Duodenal mucosa (tissue), 2 donors: Measurements from ENCODE around the gene OR6A2.
"Not testable (repeated sequence)": the region's sequence is repeated elsewhere in the genome, so short reads cannot be mapped to it uniquely, and the experiment has no call there.

Experiments used
- H3K27ac ChIP-seq: one replicate; pipeline ENCODE4 v1.7.0; 2013; ENCODE audit warnings: low read depth, low read length
- H3K27me3 ChIP-seq, 2 donors: one replicate each; pipeline ENCODE4 v1.7.0; 2013; ENCODE audit warnings: low read length in 2 of 2, control low read depth in 1 of 2; ENCODE audit not compliant: insufficient read depth in 2 of 2, control insufficient read depth in 1 of 2
- H3K36me3 ChIP-seq, 2 donors: one replicate each; pipeline ENCODE4 v1.7.0; 2013; ENCODE audit warnings: low read length in 2 of 2, control low read depth in 1 of 2; ENCODE audit not compliant: insufficient read depth in 2 of 2, control insufficient read depth in 1 of 2
- H3K4me1 ChIP-seq, 2 donors: one replicate each; pipeline ENCODE4 v1.7.0; 2013; ENCODE audit warnings: low read length in 2 of 2, control low read depth in 1 of 2; ENCODE audit not compliant: insufficient read depth in 2 of 2, control insufficient read depth in 1 of 2
- H3K4me3 ChIP-seq, 2 donors: one replicate each; pipeline ENCODE4 v1.7.0; 2013; ENCODE audit warnings: low read length in 2 of 2, low read depth in 1 of 2
- H3K9ac ChIP-seq, 2 donors: one replicate each; pipeline ENCODE4 v1.7.0; 2013; ENCODE audit warnings: low read length in 2 of 2, low read depth in 1 of 2
- H3K9me3 ChIP-seq, 2 donors: one replicate each; pipeline ENCODE4 v1.7.0; 2013; ENCODE audit warnings: low read length in 2 of 2, control low read depth in 1 of 2; ENCODE audit not compliant: control insufficient read depth in 1 of 2

Gene OR6A2

GRCh38 chr11:6818967-6819366 is 19.5 kb upstream of the OR6A2 start:
- no peaks in the 10 kb centered on the region for H3K36me3 ChIP-seq
- no peaks in the 10 kb centered on the region for H3K27me3 ChIP-seq
- H3K4me1 ChIP-seq = no peaks in the 10 kb centered on the region

GRCh38 chr11:6817694-6818093 is 18.2 kb upstream of the OR6A2 start:
- H3K9me3 ChIP-seq = no peaks in the 10 kb centered on the region
- H3K9ac ChIP-seq = no peak overlapping the region
- no peak overlapping the region for H3K4me3 ChIP-seq
- no peak overlapping the region for H3K27ac ChIP-seq
- H3K36me3 ChIP-seq = no peaks in the 10 kb centered on the region
- no peaks in the 10 kb centered on the region for H3K4me1 ChIP-seq
- H3K27me3 ChIP-seq = no peaks in the 10 kb centered on the region

More at GRCh38 chr11:6818967-6819366, 19.5 kb upstream of the OR6A2 start:
- Histone ChIP-seq H3K4me3 (no peak overlapping the region), H3K27ac (no peak overlapping the region), H3K9me3 (no peaks in the 10 kb centered on the region), H3K9ac (no peak overlapping the region)

- H3K9ac ChIP-seq = no peak overlapping the region
- no peak overlapping the region for H3K4me3 ChIP-seq
- H3K27ac ChIP-seq = no peak overlapping the region
- no peaks in the 10 kb centered on the region for H3K27me3 ChIP-seq
- no peaks in the 10 kb centered on the region for H3K36me3 ChIP-seq
- no peaks in the 10 kb centered on the region for H3K9me3 ChIP-seq
- H3K4me1 ChIP-seq = no peaks in the 10 kb centered on the region
Observed at GRCh38 chr11:6813656-6814055, 14.2 kb upstream of the OR6A2 start.

- no peaks in the 10 kb centered on the region for H3K4me1 ChIP-seq
- no peaks in the 10 kb centered on the region for H3K27me3 ChIP-seq
- no peak overlapping the region for H3K27ac ChIP-seq
- H3K9ac ChIP-seq = no peak overlapping the region
- no peaks in the 10 kb centered on the region for H3K36me3 ChIP-seq
- H3K4me3 ChIP-seq = no peak overlapping the region
- H3K9me3 ChIP-seq = no peaks in the 10 kb centered on the region
Observed at GRCh38 chr11:6812390-6813005, 13.0 kb upstream of the OR6A2 start.

GRCh38 chr11:6801075-6801474 is 1.6 kb upstream of the OR6A2 start:
- H3K4me1 ChIP-seq, H3K27ac ChIP-seq, H3K36me3 ChIP-seq, H3K9ac ChIP-seq, H3K4me3 ChIP-seq, H3K27me3 ChIP-seq, H3K9me3 ChIP-seq: not testable (repeated sequence)

- H3K4me3 ChIP-seq = no peak overlapping the region
- no peaks in the 10 kb centered on the region for H3K4me1 ChIP-seq
Observed at GRCh38 chr11:6794639-6795038, 4.8 kb downstream of the OR6A2 start.

GRCh38 chr11:6790546-6790945 is 8.9 kb downstream of the OR6A2 start:
- Histone ChIP-seq H3K27ac (no peak overlapping the region), H3K36me3 (no peaks in the 10 kb centered on the region), H3K9ac (no peak overlapping the region), H3K27me3 (no peaks in the 10 kb centered on the region), H3K4me3 (no peak overlapping the region), H3K9me3 (no peaks in the 10 kb centered on the region), H3K4me1 (no peaks in the 10 kb centered on the region)

More at GRCh38 chr11:6794639-6795038, 4.8 kb downstream of the OR6A2 start:
- H3K27ac ChIP-seq = no peak overlapping the region
- no peaks in the 10 kb centered on the region for H3K27me3 ChIP-seq
- no peak overlapping the region for H3K9ac ChIP-seq
- H3K9me3 ChIP-seq = no peaks in the 10 kb centered on the region
- H3K36me3 ChIP-seq = no peaks in the 10 kb centered on the region

- no peak within 1 kb of the TSS for H3K4me3 ChIP-seq
- no peaks in the 10 kb centered on the region for H3K4me1 ChIP-seq
- H3K36me3 ChIP-seq = no peaks in the 10 kb centered on the region
- H3K27me3 ChIP-seq = no peaks in the 10 kb centered on the region
- H3K27ac ChIP-seq = no peak within 1 kb of the TSS
- H3K9me3 ChIP-seq = no peaks in the 10 kb centered on the region
- H3K9ac ChIP-seq = no peak within 1 kb of the TSS
Observed at GRCh38 chr11:6782720-6783119, 16.8 kb downstream of the OR6A2 start, which contains the start of gene OR2AG1. OR2AG1 (plus strand) TSS chr11:6783020; CDS start chr11:6785038, 2,018 bp downstream.

- no peak overlapping the region for H3K4me3 ChIP-seq
- no peaks in the 10 kb centered on the region for H3K4me1 ChIP-seq
- no peaks in the 10 kb centered on the region for H3K27me3 ChIP-seq
- no peaks in the 10 kb centered on the region for H3K36me3 ChIP-seq
- no peaks in the 10 kb centered on the region for H3K9me3 ChIP-seq
- no peak overlapping the region for H3K27ac ChIP-seq
- no peak overlapping the region for H3K9ac ChIP-seq
Observed at GRCh38 chr11:6780829-6781228, 18.7 kb downstream of the OR6A2 start.

- Histone ChIP-seq H3K9me3 (no peaks in the 10 kb centered on the region), H3K27ac (no peak overlapping the region), H3K4me1 (no peaks in the 10 kb centered on the region), H3K4me3 (no peak overlapping the region), H3K9ac (no peak overlapping the region), H3K36me3 (no peaks in the 10 kb centered on the region), H3K27me3 (no peaks in the 10 kb centered on the region)
Observed at GRCh38 chr11:6778518-6778917, 21.0 kb downstream of the OR6A2 start.
